Measurements from ENCODE around the gene TP53TG5.
A peak's percentile ranks its signal among the peaks of the same experiment; 100 is the strongest.

TP53TG5 gene

GRCh38 chr20:45409521-45410272 is 31.6 kb upstream of the TP53TG5 start:
- no peak for TF ChIP-seq CTCF (IDR thresholded peaks at IDR 0.05)
- Histone ChIP-seq H3K4me3 (no peak overlapping the region), H3K27ac (peak overlapping the region in 1 of 2 donors; percentile 24)
- DNase-seq (ENCODE audit: low spot score): no peak

- Histone ChIP-seq H3K4me3 (peak overlapping the region; percentile 93), H3K27ac (peak overlapping the region; percentile 97 to 98)
- TF ChIP-seq CTCF (IDR thresholded peaks at IDR 0.05): no peak
- no peak for DNase-seq (ENCODE audit: low spot score)
These were observed 30.6 kb upstream of the TP53TG5 start for GRCh38 chr20:45408646-45409213.

- TF ChIP-seq CTCF (IDR thresholded peaks at IDR 0.05): no peak
- no peak for DNase-seq (ENCODE audit: low spot score)
- Histone ChIP-seq H3K27ac (peak within 1 kb of the TSS; percentile 97 to 98), H3K4me3 (peak within 1 kb of the TSS; percentile 93)
These were observed 29.9 kb upstream of the TP53TG5 start, which contains the start of gene DBNDD2 for GRCh38 chr20:45407783-45408645. TSS of gene DBNDD2 (plus strand) at chr20:45408289. CDS start at chr20:45408468, 179 bp downstream.

- TF ChIP-seq CTCF (IDR thresholded peaks at IDR 0.05): no peak
- DNase-seq (ENCODE audit: low spot score): peak; percentile 90
- Histone ChIP-seq H3K27ac (peak overlapping the region; percentile 97 to 98), H3K4me3 (peak overlapping the region; percentile 93)
These were observed 29.1 kb upstream of the TP53TG5 start for GRCh38 chr20:45407067-45407745.

GRCh38 chr20:45406260-45407066 is 28.3 kb upstream of the TP53TG5 start:
- DNase-seq (ENCODE audit: low spot score): peak; percentile 90
- peak overlapping the region; percentile 97 to 98 for H3K27ac ChIP-seq
- no peak for TF ChIP-seq CTCF (IDR thresholded peaks at IDR 0.05)
- H3K4me3 ChIP-seq: peak overlapping the region; percentile 93

All from coronary artery (tissue), 2 donors.